Activated T-cell treated with anti-CD3 and anti-CD28 coated beads, Interleukin-2, amount 50 U/mL, for 24 hours (primary cell): Measurements from ENCODE around the gene KRTAP5-3.

Source experiments
- DNase-seq: peaks from one replicate; pipeline ENCODE4 v3.0.0-alpha.2; 2020
- H3K27ac Mint-ChIP-seq: 2 replicates; pipeline ENCODE4 v1.8.0; 2020; ENCODE audit warnings: mild to moderate bottlenecking, mixed read lengths
- H3K27me3 Mint-ChIP-seq: 2 replicates; pipeline ENCODE4 v1.8.0; 2020; ENCODE audit warnings: mixed read lengths
- H3K36me3 Mint-ChIP-seq: 2 replicates; pipeline ENCODE4 v1.8.0; 2020; ENCODE audit warnings: low read depth, mixed read lengths
- H3K4me1 Mint-ChIP-seq: 2 replicates; pipeline ENCODE4 v1.8.0; 2020; ENCODE audit warnings: low read depth, mixed read lengths
- H3K4me3 Mint-ChIP-seq: 2 replicates; pipeline ENCODE4 v1.8.0; 2020; ENCODE audit warnings: mild to moderate bottlenecking, moderate library complexity, mixed read lengths
- H3K9me3 Mint-ChIP-seq: 2 replicates; pipeline ENCODE4 v1.8.0; 2020; ENCODE audit warnings: mixed read lengths

The KRTAP5-3 gene

DNA sequence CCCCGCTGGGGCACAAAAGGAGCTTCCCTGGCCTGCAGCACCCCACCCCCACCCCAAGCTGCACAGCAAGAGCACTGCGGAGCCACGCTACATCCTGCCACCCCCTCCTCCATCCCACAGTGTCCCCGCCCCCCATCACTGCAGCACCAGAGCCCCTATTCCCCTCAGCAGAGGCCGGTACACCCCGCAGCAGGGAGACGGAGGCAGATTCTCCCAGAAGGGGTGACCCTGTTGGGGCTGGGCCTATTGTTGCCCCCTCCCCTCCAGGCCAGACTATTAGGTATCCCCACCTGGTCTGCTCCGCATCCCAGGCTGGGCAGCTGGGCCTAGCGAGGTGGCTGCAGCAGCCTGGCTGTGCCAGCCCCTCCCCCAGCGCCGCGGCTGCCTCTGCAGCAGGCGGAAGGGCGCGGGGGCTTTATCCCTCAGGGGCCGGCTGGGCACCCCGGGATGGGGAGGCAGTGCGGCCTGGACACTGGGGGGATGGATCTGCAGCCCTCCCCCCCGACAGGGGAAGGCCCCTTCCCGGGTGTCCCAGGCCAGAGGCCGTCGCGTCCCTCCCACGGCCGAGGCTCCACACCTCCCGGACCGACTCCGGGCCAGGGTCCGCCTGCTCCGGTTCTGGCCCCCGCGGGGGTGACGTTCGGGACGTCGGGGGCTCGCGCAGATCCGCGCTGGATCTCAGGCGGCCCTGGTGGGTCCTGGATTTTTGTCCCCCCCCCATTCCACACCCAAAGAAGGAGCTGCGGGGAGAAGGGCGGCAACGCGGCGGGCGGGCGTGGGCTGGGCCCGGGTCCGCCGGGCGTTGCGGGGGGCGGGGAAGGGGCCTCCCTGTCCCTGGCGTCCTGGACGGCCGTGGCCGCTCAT is 37.1 kb downstream of the KRTAP5-3 start:
- DNase-seq = peak; percentile 49
- Mint-ChIP-seq H3K4me1 (peaks cover 20% of the 10 kb centered on the region), H3K36me3 (no peaks in the 10 kb centered on the region), H3K27ac (no peak overlapping the region), H3K27me3 (peaks cover 10% of the 10 kb centered on the region), H3K4me3 (peak overlapping the region; percentile 63), H3K9me3 (no peaks in the 10 kb centered on the region)

DNA sequence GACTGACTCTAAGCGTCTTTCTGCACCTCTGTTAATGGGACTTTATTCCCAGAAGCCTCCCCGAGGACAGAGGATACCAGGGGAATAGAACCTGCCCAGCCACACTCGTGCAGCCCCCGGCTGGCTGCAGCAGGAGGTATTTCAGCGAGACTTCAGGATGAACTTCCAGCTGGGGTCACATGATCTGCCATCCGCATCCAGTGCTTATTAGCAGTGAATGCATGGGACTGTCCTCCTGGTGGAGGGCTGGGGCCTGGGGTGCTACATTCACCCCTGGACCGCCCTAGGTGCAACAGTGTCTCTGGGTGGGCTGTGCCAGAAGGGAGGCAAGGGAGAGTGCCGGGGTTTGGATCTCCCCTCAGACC is 37.8 kb downstream of the KRTAP5-3 start:
- H3K9me3 Mint-ChIP-seq = no peaks in the 10 kb centered on the region
- H3K4me3 Mint-ChIP-seq = peak overlapping the region; percentile 63
- H3K27me3 Mint-ChIP-seq = peaks cover 9% of the 10 kb centered on the region
- peaks cover 20% of the 10 kb centered on the region for H3K4me1 Mint-ChIP-seq
- no peak for DNase-seq
- H3K36me3 Mint-ChIP-seq = no peaks in the 10 kb centered on the region
- H3K27ac Mint-ChIP-seq = no peak overlapping the region

DNA sequence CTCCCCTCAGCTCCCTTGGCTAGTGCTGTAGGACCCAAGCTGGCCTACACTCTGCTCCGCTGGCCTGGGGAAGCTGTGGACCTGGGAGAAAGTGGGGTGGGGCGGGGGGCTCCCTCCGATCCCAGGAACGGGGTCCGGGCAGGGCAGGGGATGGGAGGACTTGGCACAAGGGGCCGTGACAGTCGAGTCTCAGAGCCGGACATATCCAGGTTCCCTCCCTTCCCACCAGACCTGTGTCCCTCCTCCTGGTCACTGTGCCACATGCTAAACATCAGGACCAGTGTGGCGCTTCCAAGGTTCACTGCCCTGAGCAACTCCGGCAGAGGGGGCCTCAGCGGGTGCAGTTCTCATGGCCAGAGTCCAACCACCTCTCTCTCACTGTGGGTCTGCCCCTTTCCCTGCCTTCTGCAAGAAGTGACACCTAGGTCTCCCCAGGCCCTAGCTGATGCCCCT is 38.2 kb downstream of the KRTAP5-3 start:
- Mint-ChIP-seq H3K27ac (no peak overlapping the region), H3K4me1 (peaks cover 20% of the 10 kb centered on the region), H3K36me3 (no peaks in the 10 kb centered on the region), H3K9me3 (no peaks in the 10 kb centered on the region), H3K4me3 (no peak overlapping the region), H3K27me3 (peaks cover 6% of the 10 kb centered on the region)
- peak; percentile 30 for DNase-seq

DNA sequence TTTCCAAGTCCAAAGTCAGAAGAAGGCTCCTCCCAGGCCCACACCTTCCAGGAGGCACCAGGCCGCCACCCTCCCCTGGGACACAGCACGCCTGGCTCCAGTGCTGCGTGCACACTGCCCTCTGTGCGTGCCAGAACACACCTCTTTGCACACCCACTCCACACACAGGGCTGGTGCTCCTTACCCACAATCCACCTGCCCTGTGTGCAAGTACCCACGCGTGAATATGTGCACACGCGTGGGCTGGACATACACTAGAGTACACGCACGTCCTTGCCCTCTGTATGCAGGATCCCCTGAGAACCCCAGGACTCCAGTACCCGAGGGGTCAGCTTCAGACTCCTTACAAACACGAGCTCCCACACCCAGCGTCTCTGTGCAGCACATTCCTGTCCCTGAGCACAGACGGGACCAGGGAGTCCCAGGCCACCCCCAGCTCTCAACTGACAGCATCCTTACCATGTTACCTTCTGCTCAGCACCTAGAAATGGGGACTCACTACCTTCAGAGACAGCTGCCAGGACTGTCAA is 38.9 kb downstream of the KRTAP5-3 start:
- Mint-ChIP-seq H3K4me1 (peaks cover 20% of the 10 kb centered on the region), H3K36me3 (no peaks in the 10 kb centered on the region), H3K9me3 (no peaks in the 10 kb centered on the region), H3K4me3 (no peak overlapping the region), H3K27me3 (peaks cover 6% of the 10 kb centered on the region), H3K27ac (no peak overlapping the region)
- DNase-seq = no peak

DNA sequence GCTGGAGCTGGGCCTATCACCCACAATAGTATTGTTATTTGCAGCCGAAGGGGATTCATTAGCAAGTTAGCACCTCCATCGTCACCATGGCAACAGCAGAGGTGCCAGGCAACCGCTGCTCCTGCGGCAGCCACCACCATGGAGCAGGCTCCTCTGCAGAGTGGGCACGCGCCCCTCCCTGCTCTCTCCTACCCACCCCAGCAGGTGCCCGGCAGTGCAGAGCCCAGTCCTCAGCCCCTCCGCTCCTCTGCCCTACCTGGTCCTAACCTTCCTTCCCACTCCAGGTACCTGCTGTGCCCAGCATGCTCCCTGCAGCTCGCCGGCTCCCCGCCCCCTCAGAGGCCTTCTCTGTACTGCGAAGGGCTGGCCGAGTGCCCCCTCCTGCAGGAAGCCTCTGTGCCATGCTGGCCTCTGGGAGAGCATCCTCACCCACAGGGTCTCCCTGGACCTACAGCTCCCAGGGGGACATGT is 39.8 kb downstream of the KRTAP5-3 start:
- Mint-ChIP-seq H3K27ac (peak overlapping the region; percentile 29), H3K4me3 (no peak overlapping the region), H3K4me1 (peaks cover 16% of the 10 kb centered on the region), H3K27me3 (peaks cover 2% of the 10 kb centered on the region), H3K36me3 (no peaks in the 10 kb centered on the region), H3K9me3 (no peaks in the 10 kb centered on the region)
- peak; percentile 33 for DNase-seq

DNA sequence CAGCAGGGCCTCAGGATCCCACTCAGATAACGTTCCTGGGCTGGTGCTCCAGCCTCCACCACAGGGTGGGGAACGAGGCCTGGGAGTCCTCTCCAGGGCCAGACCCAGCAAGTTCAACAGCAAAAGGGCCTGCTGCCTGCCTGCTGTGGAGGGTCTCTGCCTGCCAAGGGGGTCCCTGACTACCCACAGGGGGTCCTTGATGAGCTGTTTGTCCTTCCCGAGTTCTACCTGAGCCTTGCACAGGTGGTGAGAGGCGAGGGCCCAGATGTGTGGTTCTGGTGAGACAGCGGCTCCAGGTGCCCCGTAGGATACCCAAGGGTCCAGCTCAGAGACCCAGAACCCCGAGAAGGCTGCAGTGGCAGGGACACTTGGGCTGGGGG is 40.6 kb downstream of the KRTAP5-3 start:
- Mint-ChIP-seq H3K27me3 (no peaks in the 10 kb centered on the region), H3K9me3 (no peaks in the 10 kb centered on the region), H3K4me3 (no peak overlapping the region), H3K4me1 (peaks cover 13% of the 10 kb centered on the region), H3K36me3 (no peaks in the 10 kb centered on the region), H3K27ac (no peak overlapping the region)
- DNase-seq = no peak

DNA sequence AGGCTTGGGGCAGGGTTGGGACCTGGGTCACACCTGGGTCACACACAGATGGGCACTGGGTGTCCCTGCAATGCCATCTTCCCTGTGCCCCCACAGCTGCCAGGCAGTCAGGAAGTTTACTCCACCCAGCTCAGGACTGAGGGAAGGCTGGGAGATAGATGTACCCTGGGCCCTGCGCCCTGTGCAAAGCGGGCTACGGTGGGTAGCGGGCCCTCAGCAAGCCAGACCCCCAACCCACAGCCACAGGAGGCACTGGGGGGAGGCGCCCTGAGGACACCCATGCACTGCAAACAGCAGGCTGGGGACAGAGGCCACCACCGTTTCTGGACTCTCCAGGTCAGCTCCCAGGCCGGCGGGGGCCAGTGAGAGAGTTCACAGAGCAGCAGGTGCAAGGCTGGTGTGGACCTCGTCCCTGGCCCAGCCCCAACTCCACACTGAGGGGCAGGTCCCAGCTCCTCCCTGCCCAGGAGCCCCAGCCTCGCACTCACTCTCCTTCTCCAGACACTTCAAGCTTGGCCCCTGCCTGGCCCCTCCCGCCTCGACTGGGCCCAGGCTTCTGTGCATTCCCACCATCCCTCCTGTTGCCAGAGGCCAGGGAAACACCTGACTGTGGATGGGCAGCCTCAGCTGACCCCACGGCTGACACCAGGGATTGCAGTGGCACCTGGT is 41.1 kb downstream of the KRTAP5-3 start:
- no peak overlapping the region for H3K27ac Mint-ChIP-seq
- peaks cover 13% of the 10 kb centered on the region for H3K4me1 Mint-ChIP-seq

DNA sequence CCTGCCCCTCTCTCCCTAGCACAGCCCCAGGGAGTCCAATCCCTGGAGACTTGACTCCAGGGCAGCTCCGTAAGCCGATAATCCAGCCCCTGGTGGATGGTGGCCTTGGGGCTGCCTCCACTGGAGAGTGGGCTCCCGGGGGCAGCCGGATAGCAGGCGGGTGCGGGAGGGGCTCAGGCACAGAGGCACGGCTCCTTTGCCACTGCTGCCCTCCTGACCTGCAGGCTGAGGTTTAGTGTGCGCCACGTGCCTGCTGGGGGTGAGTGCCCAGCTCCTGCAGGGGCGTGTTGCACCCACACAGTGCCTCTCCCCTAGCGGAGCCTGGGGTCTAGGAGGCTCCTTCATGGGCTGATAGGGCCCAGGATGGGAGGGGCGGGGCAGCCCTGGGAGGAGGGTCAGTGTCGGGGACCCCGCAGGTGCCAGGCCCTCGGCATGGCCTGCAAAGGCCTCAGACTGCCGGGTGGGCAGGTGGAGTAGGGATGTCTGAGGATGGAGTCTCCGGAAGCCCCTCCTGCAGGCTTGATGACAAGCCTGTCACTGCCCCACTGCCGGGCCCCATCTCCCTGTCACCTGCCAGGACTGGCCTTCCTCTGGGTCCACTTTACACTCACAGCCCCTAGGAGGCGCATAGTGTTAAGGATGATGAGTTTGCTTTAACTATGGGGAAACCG is 41.7 kb downstream of the KRTAP5-3 start:
- H3K36me3 Mint-ChIP-seq = peaks cover 6% of the 10 kb centered on the region
- no peaks in the 10 kb centered on the region for H3K27me3 Mint-ChIP-seq
- no peaks in the 10 kb centered on the region for H3K9me3 Mint-ChIP-seq
- no peak overlapping the region for H3K27ac Mint-ChIP-seq
- H3K4me1 Mint-ChIP-seq = peaks cover 13% of the 10 kb centered on the region
- no peak for DNase-seq
- no peak overlapping the region for H3K4me3 Mint-ChIP-seq

More for the DNA sequence above, 41.1 kb downstream of the KRTAP5-3 start:
- no peak overlapping the region for H3K4me3 Mint-ChIP-seq
- H3K36me3 Mint-ChIP-seq = peaks cover 4% of the 10 kb centered on the region
- no peaks in the 10 kb centered on the region for H3K27me3 Mint-ChIP-seq
- no peak for DNase-seq
- H3K9me3 Mint-ChIP-seq = no peaks in the 10 kb centered on the region

DNA sequence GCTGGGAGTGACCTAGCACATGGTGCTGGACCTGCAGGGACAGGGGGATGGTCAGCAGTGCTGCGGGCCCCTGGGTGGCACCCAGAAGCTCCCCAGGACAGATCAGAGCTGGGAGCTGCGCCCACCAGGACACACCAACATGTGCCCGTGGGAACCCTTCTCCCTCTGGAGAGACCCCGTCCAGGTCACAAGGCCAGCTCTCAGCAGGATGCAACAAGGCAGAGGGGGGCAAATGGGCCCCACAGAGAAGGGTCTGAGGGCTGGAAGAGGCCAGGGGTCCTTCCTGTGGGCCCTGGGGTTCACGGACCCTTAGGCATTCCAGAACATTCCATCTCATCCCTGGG is 42.4 kb downstream of the KRTAP5-3 start:
- Mint-ChIP-seq H3K4me1 (peaks cover 13% of the 10 kb centered on the region), H3K4me3 (no peak overlapping the region), H3K9me3 (no peaks in the 10 kb centered on the region)

DNA sequence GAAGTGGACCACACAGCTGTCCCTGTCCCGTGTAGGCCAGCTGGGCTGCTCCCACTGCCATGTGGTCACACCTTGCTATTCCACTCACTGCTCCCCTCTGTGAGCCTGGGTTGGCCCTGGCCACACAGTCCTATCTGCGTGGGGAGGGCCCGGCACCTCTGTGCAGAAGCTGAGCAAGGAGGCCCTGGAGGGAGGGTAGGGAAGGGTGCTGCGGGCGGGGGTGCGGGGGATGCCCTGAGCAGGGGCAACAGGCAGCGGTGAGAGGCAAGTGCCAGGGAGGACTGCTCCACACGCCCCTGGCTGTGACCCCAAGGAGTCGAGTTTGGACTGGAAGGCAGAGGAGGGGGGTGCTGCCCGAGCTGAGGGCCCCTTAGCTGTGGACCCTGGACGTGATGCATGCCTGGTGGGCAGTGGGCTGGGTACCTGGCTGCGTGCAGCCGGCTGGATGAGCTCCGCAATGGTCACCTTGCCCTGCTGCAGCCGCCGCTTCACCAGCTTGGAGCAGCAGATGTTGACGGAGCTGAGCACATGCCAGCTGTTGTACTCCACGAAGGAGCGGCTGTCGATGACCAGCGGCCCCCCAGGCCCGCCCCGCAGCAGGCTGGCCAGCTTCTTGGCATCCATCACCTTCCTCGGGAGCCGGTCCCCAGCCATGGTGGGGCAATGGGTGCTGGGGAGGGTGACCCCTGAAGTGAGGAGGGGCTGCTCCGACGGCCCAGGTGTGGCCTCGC is 42.9 kb downstream of the KRTAP5-3 start:
- no peak for DNase-seq
- Mint-ChIP-seq H3K27me3 (no peaks in the 10 kb centered on the region), H3K36me3 (peaks cover 6% of the 10 kb centered on the region), H3K4me3 (no peak overlapping the region), H3K9me3 (no peaks in the 10 kb centered on the region), H3K4me1 (peaks cover 9% of the 10 kb centered on the region), H3K27ac (no peak overlapping the region)

More for the DNA sequence above, 42.4 kb downstream of the KRTAP5-3 start:
- Mint-ChIP-seq H3K27ac (no peak overlapping the region), H3K36me3 (peaks cover 6% of the 10 kb centered on the region), H3K27me3 (no peaks in the 10 kb centered on the region)
- no peak for DNase-seq

DNA sequence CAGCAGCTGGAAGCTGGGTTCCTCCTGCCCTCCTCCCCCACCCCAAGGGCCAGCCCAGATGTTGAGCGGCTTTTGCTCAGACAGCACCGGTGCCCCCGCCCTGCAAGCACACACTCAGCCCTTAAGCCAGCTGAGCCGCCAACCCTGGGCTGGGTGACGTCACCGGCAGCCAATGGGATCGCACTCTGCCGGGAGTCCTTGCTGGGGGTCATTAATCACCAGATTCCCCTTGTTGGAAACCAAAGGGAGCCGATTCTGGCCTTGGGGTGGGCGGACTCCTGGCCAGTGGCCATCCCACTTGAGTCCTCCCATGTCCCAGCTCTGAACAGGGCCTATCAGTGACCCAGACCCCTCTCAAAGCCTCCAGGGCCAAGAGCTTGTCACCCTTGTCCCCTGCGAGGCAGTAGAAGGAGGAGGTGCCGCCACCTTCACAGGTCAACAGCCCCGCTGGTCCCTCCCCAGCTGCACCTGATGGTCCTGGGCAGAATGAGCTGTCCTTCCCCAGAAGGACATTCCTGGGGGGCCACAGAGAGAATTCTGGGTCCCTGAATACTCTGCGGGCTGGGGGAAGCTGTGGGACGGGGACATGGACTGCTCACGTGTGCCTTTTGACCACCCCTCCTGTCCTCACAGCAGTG is 43.6 kb downstream of the KRTAP5-3 start:
- peaks cover 6% of the 10 kb centered on the region for H3K36me3 Mint-ChIP-seq
- H3K9me3 Mint-ChIP-seq = no peaks in the 10 kb centered on the region
- no peak for DNase-seq
- H3K4me1 Mint-ChIP-seq = peaks cover 7% of the 10 kb centered on the region
- no peaks in the 10 kb centered on the region for H3K27me3 Mint-ChIP-seq
- no peak overlapping the region for H3K27ac Mint-ChIP-seq
- H3K4me3 Mint-ChIP-seq = no peak overlapping the region

DNA sequence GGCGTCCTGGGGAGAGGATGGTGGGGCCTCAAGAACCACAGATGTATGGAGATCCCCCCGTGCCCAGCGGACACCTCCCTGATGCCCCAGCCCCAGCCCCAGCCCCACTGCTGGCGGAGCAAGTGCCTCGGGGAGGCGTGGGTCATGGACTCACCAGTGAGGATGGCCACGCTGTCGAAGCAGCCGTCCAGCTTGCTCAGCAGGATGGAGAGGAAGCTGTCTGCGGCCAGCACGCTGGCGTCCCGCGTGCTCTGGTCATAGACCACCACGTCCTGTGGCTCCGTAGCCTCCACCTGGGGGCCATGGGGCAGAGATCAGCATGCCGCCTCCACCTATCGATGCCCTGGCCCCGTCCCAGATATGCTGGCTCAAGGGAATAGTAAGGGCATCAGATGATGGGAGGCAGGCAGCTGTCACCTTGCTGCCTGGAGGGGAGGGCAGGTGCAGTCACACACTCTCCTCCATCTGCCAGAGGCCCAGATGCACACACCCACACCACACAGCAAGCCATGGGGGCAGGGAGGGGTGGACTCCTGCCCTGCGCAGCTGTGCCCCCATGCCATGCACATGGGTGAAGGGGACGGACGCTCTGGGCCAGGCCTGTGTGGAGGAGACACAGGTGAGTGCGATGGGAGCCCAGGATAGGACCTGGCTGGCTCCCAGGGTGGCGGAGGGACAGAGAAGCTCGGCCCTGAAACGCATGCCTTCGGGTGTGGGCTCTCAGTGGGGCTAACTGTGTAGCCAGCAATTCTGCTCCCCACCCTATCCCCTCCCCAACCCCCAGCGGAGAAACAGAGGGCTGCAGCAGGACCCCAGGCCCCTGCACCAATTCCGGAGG is 44.3 kb downstream of the KRTAP5-3 start:
- H3K36me3 Mint-ChIP-seq = peaks cover 6% of the 10 kb centered on the region
- H3K4me1 Mint-ChIP-seq = peaks cover 3% of the 10 kb centered on the region
- H3K9me3 Mint-ChIP-seq = no peaks in the 10 kb centered on the region
- H3K27ac Mint-ChIP-seq = no peak overlapping the region
- H3K4me3 Mint-ChIP-seq = no peak overlapping the region
- no peaks in the 10 kb centered on the region for H3K27me3 Mint-ChIP-seq
- no peak for DNase-seq

DNA sequence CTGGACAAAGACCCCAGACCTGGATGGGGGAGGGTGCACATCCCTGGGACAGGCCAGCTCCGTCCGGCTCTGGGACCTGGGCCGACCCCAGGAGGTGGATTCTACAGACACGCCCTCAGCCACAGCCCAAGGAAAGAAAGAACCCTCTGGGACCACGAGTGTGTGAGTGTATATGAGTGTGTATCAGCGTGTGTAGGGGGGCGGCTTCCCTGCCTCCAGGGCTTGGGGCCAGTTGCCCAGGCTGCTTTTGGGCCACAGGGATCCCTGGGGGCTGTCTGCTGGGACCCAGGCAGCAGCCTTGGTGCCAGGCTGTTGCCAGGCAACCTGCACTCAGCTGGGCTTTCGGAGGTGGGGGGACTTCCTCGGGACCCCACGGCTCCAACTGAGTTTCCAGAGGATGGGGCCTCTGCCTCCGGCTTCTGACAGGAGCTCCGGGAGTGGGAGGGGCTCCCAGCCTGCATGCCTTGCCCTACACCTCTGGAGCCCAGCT is 45.1 kb downstream of the KRTAP5-3 start:
- DNase-seq = no peak
- no peaks in the 10 kb centered on the region for H3K27me3 Mint-ChIP-seq
- H3K36me3 Mint-ChIP-seq = peaks cover 6% of the 10 kb centered on the region
- H3K27ac Mint-ChIP-seq = no peak overlapping the region
- H3K4me1 Mint-ChIP-seq = no peaks in the 10 kb centered on the region
- H3K9me3 Mint-ChIP-seq = no peaks in the 10 kb centered on the region
- no peak overlapping the region for H3K4me3 Mint-ChIP-seq
